HEK293 (cell line): ENCODE results near the gene AHCYL2.

Experiments used
- CTCF ChIA-PET: fragments of 350-600 bp; formaldehyde crosslinking; extraction: SDS; loops from one replicate; lab custom pipeline; 2021; ENCODE audit warnings: antibody characterized with exemption; lab: Yijun Ruan, JAX
- POLR2A ChIA-PET: fragments of 300-600 bp; formaldehyde crosslinking; extraction: SDS; loops from one replicate; lab custom pipeline; 2020; ENCODE audit warnings: antibody characterized with exemption, inconsistent platforms; lab: Yijun Ruan, JAX
- H3K27ac ChIP-seq: fragments of 200-500 bp; sonication (Bioruptor generic); 2 replicates; pipeline ENCODE4 v1.5.1; 2014; ENCODE audit warnings: low read depth, low read length, control low read depth, inconsistent platforms; ENCODE audit errors: extremely low read depth
- H3K36me3 ChIP-seq, 2 experiments: fragments of 200-500 bp in 1 of 2; sonication (Bioruptor generic) in 1 of 2; 1 replicate in 1 of 2; 2 replicates in 1 of 2; pipeline ENCODE4 v1.5.1; 2014 to 2017; ENCODE audit warnings: inconsistent platforms in 2 of 2, low read length in 2 of 2; ENCODE audit not compliant: control insufficient read depth in 2 of 2, insufficient read depth in 1 of 2
- H3K4me1 ChIP-seq: fragments of 200-500 bp; sonication (Bioruptor generic); 2 replicates; pipeline ENCODE4 v1.5.1; 2014; ENCODE audit warnings: mild to moderate bottlenecking, low read length, inconsistent platforms; ENCODE audit not compliant: control insufficient read depth, insufficient read depth
- H3K4me3 ChIP-seq: 2 replicates; pipeline ENCODE4 v1.5.1; 2011; ENCODE audit warnings: low read depth, mild to moderate bottlenecking, control low read depth, low read length, moderate library complexity
- H3K9me3 ChIP-seq: fragments of 200-500 bp; sonication (Bioruptor generic); 2 replicates; pipeline ENCODE4 v1.5.1; 2014; ENCODE audit warnings: low read depth, low read length, inconsistent platforms; ENCODE audit not compliant: control insufficient read depth, insufficient read depth
- SETDB1 ChIP-seq: IDR thresholded peaks from one replicate; pipeline ENCODE4 v1.6.1; 2017; ENCODE audit warnings: mild to moderate bottlenecking, low read length, moderate library complexity, mixed read lengths; ENCODE audit not compliant: insufficient read length
- ZBTB17 ChIP-seq: fragments of 450-650 bp; formaldehyde crosslinking; IDR thresholded peaks from 2 replicates; pipeline ENCODE4 v1.5.1; 2016; ENCODE audit warnings: missing biosample characterization, missing genetic modification characterization
- ZNF121 ChIP-seq: fragments of 450-650 bp; formaldehyde crosslinking; IDR thresholded peaks from 2 replicates; pipeline ENCODE4 v1.5.1; 2016; ENCODE audit warnings: missing biosample characterization, missing genetic modification characterization
- ZNF169 ChIP-seq: fragments of 450-650 bp; formaldehyde crosslinking; IDR thresholded peaks from 2 replicates; pipeline ENCODE4 v1.5.1; 2016; ENCODE audit warnings: missing biosample characterization, missing genetic modification characterization
- ZNF23 ChIP-seq: fragments of 450-650 bp; formaldehyde crosslinking; IDR thresholded peaks from 2 replicates; pipeline ENCODE4 v1.5.1; 2016; ENCODE audit warnings: missing biosample characterization, missing genetic modification characterization, borderline replicate concordance
- ZNF423 ChIP-seq: fragments of 450-650 bp; formaldehyde crosslinking; IDR thresholded peaks from 2 replicates; pipeline ENCODE4 v1.5.1; 2016; ENCODE audit warnings: missing biosample characterization, missing genetic modification characterization
- ZNF433 ChIP-seq: fragments of 450-650 bp; formaldehyde crosslinking; IDR thresholded peaks from 2 replicates; pipeline ENCODE4 v1.5.1; 2016; ENCODE audit warnings: missing biosample characterization, missing genetic modification characterization, low read depth
- ZNF544 ChIP-seq: fragments of 450-650 bp; formaldehyde crosslinking; IDR thresholded peaks from 2 replicates; pipeline ENCODE4 v1.5.0; 2017; ENCODE audit warnings: missing biosample characterization, missing genetic modification characterization
- ZNF600 ChIP-seq: fragments of 450-650 bp; formaldehyde crosslinking; IDR thresholded peaks from 2 replicates; pipeline ENCODE4 v1.5.1; 2016; ENCODE audit warnings: missing biosample characterization, missing genetic modification characterization
- TF ChIP-seq, protein P1 (sequence below): fragments of 450-650 bp; formaldehyde crosslinking; conservative IDR thresholded peaks from 2 replicates; pipeline ENCODE4 v1.5.1; 2016; ENCODE audit warnings: low read depth, missing biosample characterization, missing genetic modification characterization
- TF ChIP-seq, protein P2 (sequence below): fragments of 450-650 bp; formaldehyde crosslinking; IDR thresholded peaks from 2 replicates; pipeline ENCODE4 v1.5.1; 2016; ENCODE audit warnings: missing biosample characterization, missing genetic modification characterization, borderline replicate concordance
- TF ChIP-seq, protein P3 (sequence below): fragments of 450-650 bp; formaldehyde crosslinking; IDR thresholded peaks from 2 replicates; pipeline ENCODE4 v1.5.1; 2016; ENCODE audit warnings: missing biosample characterization, missing genetic modification characterization, borderline replicate concordance

AHCYL2 gene

DNA sequence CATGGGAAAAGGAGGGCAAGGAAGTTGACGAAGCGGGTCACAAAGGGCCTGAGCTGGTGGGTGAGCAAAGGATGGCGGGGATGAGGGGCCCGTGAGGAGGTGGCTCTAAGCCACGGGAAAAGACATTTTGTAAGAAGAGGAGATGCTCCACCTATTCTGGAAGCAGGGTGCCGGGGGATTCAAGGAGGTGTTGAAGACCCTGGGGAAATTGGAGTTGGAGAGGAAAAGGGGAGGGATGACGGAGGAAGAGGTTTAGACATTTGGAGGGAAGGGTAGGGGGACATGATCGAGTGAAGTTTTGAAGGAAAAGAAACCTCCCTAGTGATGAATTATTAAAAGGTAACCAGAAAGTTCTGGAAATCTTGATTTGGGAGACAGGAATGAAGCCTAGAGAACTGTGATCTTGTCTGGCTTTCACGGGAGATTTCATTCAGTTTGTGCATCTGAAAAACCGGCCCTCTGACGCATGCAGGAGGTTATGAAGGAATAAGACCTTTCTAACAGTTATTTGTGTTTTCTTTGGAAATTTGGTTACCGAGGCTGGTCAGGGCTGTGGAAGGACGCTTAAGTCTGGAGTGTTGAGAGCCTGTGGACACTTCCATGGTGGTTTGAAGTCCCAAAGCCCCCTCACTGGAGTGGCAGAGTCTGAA is 35.0 kb upstream of the AHCYL2 start (continued):
- TF ChIP-seq ZNF23 (tag by site-specific recombination), result no peak

DNA sequence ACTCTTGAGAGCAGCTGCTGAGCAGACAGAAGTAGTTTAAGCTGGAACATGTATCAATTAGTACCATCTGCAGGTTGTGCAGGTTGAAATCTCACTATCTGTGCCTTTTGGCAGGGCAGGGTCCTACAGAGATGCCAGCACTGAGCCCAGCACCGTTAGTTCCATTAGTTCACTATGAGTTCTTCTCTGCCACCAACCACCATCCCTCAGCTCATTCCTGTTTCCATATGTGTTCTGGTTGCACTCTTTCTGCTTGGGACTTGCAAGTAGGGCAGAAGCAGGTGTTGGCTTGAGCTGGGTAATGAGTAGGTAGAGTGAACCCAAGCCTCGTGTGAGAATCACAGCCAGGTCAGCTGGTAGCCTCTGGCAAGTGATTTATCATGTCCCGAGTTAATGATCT is 33.6 kb upstream of the AHCYL2 start:
- Histone ChIP-seq H3K36me3 (peaks cover 4 to 24% of the 10 kb centered on the region in 2 experiments; a peak in 2 of 3 replicates), H3K4me3 (no peak overlapping the region), H3K9me3 (no peaks in the 10 kb centered on the region), H3K27ac (no peak overlapping the region), H3K4me1 (no peaks in the 10 kb centered on the region; the same call in 1 of the 2 replicates)
- CTCF ChIA-PET, result interaction anchor here (1.6 kb wide), 1 partner anchor 28 kb away, joined by 7 read pairs; no protein-coding TSS in a partner anchor
- POLR2A ChIA-PET, result no interaction called here
- TF ChIP-seq ZNF600 (tag by site-specific recombination), result peak; percentile 62
- TF ChIP-seq ZNF423 (tag by site-specific recombination), result no peak
- TF ChIP-seq ZNF169 (tag by site-specific recombination), result no peak
- peak; percentile 24; the same call in 1 of the 2 replicates for TF ChIP-seq ZBTB17 (tag by site-specific recombination)
- TF ChIP-seq, protein P1, sequence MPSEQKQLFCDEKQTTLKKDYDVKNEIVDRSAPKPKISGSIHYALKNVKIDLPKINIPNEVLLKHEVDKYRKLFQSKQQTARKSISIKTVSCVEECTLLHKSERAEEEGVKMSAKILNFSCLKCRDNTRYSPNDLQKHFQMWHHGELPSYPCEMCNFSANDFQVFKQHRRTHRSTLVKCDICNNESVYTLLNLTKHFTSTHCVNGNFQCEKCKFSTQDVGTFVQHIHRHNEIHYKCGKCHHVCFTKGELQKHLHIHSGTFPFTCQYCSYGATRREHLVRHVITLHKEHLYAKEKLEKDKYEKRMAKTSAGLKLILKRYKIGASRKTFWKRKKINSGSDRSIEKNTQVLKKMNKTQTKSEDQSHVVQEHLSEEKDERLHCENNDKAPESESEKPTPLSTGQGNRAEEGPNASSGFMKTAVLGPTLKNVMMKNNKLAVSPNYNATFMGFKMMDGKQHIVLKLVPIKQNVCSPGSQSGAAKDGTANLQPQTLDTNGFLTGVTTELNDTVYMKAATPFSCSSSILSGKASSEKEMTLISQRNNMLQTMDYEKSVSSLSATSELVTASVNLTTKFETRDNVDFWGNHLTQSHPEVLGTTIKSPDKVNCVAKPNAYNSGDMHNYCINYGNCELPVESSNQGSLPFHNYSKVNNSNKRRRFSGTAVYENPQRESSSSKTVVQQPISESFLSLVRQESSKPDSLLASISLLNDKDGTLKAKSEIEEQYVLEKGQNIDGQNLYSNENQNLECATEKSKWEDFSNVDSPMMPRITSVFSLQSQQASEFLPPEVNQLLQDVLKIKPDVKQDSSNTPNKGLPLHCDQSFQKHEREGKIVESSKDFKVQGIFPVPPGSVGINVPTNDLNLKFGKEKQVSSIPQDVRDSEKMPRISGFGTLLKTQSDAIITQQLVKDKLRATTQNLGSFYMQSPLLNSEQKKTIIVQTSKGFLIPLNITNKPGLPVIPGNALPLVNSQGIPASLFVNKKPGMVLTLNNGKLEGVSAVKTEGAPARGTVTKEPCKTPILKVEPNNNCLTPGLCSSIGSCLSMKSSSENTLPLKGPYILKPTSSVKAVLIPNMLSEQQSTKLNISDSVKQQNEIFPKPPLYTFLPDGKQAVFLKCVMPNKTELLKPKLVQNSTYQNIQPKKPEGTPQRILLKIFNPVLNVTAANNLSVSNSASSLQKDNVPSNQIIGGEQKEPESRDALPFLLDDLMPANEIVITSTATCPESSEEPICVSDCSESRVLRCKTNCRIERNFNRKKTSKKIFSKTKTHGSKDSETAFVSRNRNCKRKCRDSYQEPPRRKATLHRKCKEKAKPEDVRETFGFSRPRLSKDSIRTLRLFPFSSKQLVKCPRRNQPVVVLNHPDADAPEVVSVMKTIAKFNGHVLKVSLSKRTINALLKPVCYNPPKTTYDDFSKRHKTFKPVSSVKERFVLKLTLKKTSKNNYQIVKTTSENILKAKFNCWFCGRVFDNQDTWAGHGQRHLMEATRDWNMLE (tag by site-specific recombination), result no peak

DNA sequence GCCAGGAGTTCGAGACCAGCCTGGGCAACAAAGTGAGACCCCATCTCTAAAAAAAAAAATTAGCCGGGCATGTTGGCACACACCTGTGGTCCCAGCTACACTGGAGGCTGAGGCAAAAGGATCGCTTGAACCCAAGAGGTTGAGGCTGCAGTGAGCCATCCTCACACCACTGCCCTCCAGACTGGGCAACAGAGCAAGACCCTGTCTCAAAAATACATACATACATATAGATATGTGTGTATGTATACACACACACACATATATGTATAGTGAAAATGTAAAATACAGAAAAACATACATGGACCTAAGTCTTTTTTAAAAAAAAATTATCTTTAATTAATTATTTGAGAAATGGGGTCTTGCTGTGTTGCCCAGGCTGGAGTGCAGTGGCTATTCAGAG is 30.9 kb upstream of the AHCYL2 start:
- POLR2A ChIA-PET, result no interaction called here
- Histone ChIP-seq H3K4me3 (no peak overlapping the region), H3K27ac (no peak overlapping the region), H3K9me3 (no peaks in the 10 kb centered on the region), H3K36me3 (peaks cover 4 to 24% of the 10 kb centered on the region in 2 experiments; a peak in 2 of 3 replicates), H3K4me1 (no peaks in the 10 kb centered on the region)
- TF ChIP-seq SETDB1 (no peak), ZNF121 (tag by site-specific recombination) (peak; percentile 78), ZNF544 (no peak), ZNF433 (no peak)
- TF ChIP-seq, protein P2, sequence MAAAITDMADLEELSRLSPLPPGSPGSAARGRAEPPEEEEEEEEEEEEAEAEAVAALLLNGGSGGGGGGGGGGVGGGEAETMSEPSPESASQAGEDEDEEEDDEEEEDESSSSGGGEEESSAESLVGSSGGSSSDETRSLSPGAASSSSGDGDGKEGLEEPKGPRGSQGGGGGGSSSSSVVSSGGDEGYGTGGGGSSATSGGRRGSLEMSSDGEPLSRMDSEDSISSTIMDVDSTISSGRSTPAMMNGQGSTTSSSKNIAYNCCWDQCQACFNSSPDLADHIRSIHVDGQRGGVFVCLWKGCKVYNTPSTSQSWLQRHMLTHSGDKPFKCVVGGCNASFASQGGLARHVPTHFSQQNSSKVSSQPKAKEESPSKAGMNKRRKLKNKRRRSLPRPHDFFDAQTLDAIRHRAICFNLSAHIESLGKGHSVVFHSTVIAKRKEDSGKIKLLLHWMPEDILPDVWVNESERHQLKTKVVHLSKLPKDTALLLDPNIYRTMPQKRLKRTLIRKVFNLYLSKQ (tag by site-specific recombination), result no peak
- TF ChIP-seq, protein P3, sequence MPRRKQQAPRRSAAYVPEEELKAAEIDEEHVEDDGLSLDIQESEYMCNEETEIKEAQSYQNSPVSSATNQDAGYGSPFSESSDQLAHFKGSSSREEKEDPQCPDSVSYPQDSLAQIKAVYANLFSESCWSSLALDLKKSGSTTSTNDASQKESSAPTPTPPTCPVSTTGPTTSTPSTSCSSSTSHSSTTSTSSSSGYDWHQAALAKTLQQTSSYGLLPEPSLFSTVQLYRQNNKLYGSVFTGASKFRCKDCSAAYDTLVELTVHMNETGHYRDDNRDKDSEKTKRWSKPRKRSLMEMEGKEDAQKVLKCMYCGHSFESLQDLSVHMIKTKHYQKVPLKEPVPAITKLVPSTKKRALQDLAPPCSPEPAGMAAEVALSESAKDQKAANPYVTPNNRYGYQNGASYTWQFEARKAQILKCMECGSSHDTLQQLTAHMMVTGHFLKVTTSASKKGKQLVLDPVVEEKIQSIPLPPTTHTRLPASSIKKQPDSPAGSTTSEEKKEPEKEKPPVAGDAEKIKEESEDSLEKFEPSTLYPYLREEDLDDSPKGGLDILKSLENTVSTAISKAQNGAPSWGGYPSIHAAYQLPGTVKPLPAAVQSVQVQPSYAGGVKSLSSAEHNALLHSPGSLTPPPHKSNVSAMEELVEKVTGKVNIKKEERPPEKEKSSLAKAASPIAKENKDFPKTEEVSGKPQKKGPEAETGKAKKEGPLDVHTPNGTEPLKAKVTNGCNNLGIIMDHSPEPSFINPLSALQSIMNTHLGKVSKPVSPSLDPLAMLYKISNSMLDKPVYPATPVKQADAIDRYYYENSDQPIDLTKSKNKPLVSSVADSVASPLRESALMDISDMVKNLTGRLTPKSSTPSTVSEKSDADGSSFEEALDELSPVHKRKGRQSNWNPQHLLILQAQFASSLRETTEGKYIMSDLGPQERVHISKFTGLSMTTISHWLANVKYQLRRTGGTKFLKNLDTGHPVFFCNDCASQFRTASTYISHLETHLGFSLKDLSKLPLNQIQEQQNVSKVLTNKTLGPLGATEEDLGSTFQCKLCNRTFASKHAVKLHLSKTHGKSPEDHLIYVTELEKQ, result no peak
- TF ChIP-seq, all 188 proteins: peak for 1
- CTCF ChIA-PET, result interaction anchor here (0.9 to 2.1 kb wide), 4 partner anchors 13 to 104 kb away, joined by 3 to 10 read pairs (median 6); no protein-coding TSS in a partner anchor
